ENCODE results near the gene MAP4K4. TPM values are rescaled to one million over a fixed set of nuclear protein-coding genes. Genes with fewer than 3 reads are reported as not detected.

MAP4K4 gene
- total RNA-seq, 1 experiment from 2014 or later = 132 TPM

DNA sequence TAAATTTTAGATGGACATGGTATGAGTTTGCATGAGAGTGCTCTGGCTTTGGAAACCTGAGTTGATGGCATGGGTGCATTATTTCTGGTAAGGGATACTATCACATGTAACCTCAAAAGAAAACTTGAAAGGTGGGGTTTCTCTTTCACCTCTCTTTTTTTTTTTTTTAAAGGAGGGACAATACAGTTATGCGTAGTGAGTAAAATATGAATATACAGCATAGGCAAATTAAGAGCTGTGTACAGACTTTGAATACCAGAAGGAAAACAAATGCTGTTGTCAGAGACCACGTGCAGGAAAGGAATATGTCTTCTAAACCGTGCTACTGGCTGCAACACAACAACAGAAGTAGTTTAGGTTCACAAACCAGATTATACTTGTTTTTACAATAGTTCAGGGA, 82.1 kb downstream of the MAP4K4 start:
- peaks cover 26% of the 10 kb centered on the region for H3K4me1 ChIP-seq (ENCODE audit: insufficient read depth, low read length)
- no peak overlapping the region for H3K9ac ChIP-seq (ENCODE audit: extremely low read depth, insufficient read length, low read length)
- H3K9me3 Mint-ChIP-seq = no peaks in the 10 kb centered on the region
- H3K4me2 ChIP-seq (ENCODE audit: insufficient read depth, insufficient read length, low read length) = no peak overlapping the region
- H3K36me3 Mint-ChIP-seq (ENCODE audit: insufficient read depth in 1 of 3, low read depth in 3 of 3) = peaks cover 0 to 4% (median 0%) of the 10 kb centered on the region in 3 experiments; a peak in 1 of 7 replicates
- H3K27me3 Mint-ChIP-seq (ENCODE audit: low read depth) = no peaks in the 10 kb centered on the region
- DNase-seq = no peak
- no peak overlapping the region for H3K18ac ChIP-seq (ENCODE audit: insufficient read length, low read depth, low read length)
- H3K27me3 ChIP-seq (ENCODE audit: insufficient read depth, low read length) = no peaks in the 10 kb centered on the region
- no peak overlapping the region for H2BK15ac ChIP-seq (ENCODE audit: low read depth, low read length)
- no peak overlapping the region for H3T11ph ChIP-seq (ENCODE audit: low read length)
- H3K14ac ChIP-seq (ENCODE audit: insufficient read depth, low read length) = no peak overlapping the region
- H4K8ac ChIP-seq (replicated peaks; ENCODE audit: insufficient read length, low read depth, low read length) = no peak overlapping the region
- no peak overlapping the region for H3K4me3 Mint-ChIP-seq
- no peak overlapping the region for H2BK20ac ChIP-seq (ENCODE audit: low read depth, low read length, poor library complexity, severe bottlenecking)
- no peak overlapping the region for H3K23ac ChIP-seq (ENCODE audit: insufficient read length, low read depth, low read length)
- no peak overlapping the region for H2BK5ac ChIP-seq (ENCODE audit: insufficient read length, low read length)
- H2AK5ac ChIP-seq (ENCODE audit: insufficient read length, low read length) = no peak overlapping the region
- H3K79me2 ChIP-seq (ENCODE audit: insufficient read depth, low read length) = peaks cover 53% of the 10 kb centered on the region; the same call in 1 of the 2 replicates
- no peak overlapping the region for H3K27ac ChIP-seq (ENCODE audit: insufficient read length, low read depth, low read length)
- no peak overlapping the region for H4K91ac ChIP-seq (ENCODE audit: insufficient read length, low read depth, low read length)
- TF ChIP-seq, protein P1, sequence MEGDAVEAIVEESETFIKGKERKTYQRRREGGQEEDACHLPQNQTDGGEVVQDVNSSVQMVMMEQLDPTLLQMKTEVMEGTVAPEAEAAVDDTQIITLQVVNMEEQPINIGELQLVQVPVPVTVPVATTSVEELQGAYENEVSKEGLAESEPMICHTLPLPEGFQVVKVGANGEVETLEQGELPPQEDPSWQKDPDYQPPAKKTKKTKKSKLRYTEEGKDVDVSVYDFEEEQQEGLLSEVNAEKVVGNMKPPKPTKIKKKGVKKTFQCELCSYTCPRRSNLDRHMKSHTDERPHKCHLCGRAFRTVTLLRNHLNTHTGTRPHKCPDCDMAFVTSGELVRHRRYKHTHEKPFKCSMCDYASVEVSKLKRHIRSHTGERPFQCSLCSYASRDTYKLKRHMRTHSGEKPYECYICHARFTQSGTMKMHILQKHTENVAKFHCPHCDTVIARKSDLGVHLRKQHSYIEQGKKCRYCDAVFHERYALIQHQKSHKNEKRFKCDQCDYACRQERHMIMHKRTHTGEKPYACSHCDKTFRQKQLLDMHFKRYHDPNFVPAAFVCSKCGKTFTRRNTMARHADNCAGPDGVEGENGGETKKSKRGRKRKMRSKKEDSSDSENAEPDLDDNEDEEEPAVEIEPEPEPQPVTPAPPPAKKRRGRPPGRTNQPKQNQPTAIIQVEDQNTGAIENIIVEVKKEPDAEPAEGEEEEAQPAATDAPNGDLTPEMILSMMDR (conservative IDR thresholded peaks at IDR 0.05) = no peak
- peaks cover 68 to 74% of the 10 kb centered on the region in 2 experiments for H3K4me1 Mint-ChIP-seq
- no peak overlapping the region for H4K5ac ChIP-seq (ENCODE audit: insufficient read length, low read depth, low read length)
- no peak overlapping the region for H2BK120ac ChIP-seq (ENCODE audit: low read depth, low read length, poor library complexity, severe bottlenecking)
- no peak overlapping the region for H3K27ac Mint-ChIP-seq
- H3K4ac ChIP-seq (ENCODE audit: low read depth, low read length) = no peak overlapping the region
- peaks cover 10% of the 10 kb centered on the region for H3K79me1 ChIP-seq (ENCODE audit: insufficient read depth, low read depth, low read length, poor library complexity, severe bottlenecking)
- WGBS (ENCODE audit: extremely low coverage, insufficient read length, low lambda C conversion rate) = no CpG with 5 or more reads among the region's 3 CpGs
- H3K56ac ChIP-seq (ENCODE audit: insufficient read length, low read depth, low read length) = no peak overlapping the region
- H2AFZ ChIP-seq (ENCODE audit: low read length) = no peak overlapping the region
- H4K20me1 ChIP-seq (ENCODE audit: control insufficient read depth, insufficient read depth, insufficient read length) = peaks cover 2% of the 10 kb centered on the region
- H2BK12ac ChIP-seq (ENCODE audit: insufficient read length, low read depth, low read length) = no peak overlapping the region
- H3K23me2 ChIP-seq (ENCODE audit: insufficient read length, low read depth, low read length, poor library complexity, severe bottlenecking) = no peaks in the 10 kb centered on the region
- no peaks in the 10 kb centered on the region for H3K9me3 ChIP-seq (ENCODE audit: control insufficient read depth, low read depth, low read length)

Data from H9 (cell line).